H9 (cell line): ENCODE results near the gene CDKAL1. TPM values are rescaled to one million over a fixed set of nuclear protein-coding genes. Genes with fewer than 3 reads are reported as not detected.

Experiments used
- DNase-seq: peaks from one replicate; pipeline ENCODE4 v3.0.0-alpha.2; 2017
- H2AFZ ChIP-seq: one replicate; pipeline ENCODE4 v1.6.1; 2013; ENCODE audit warnings: mild to moderate bottlenecking, low read length, control low read depth, moderate library complexity
- H2AK5ac ChIP-seq: 2 replicates; pipeline ENCODE4 v1.6.1; 2013; ENCODE audit warnings: low read length, control low read depth, mixed read lengths; ENCODE audit not compliant: insufficient read length
- H2BK120ac ChIP-seq: one replicate; pipeline ENCODE4 v1.6.1; 2013; ENCODE audit warnings: low read depth, mild to moderate bottlenecking, low read length, control low read depth, inconsistent platforms; ENCODE audit not compliant: poor library complexity, severe bottlenecking
- H2BK12ac ChIP-seq: 2 replicates; pipeline ENCODE4 v1.6.1; 2013; ENCODE audit warnings: low read length, control low read depth, mixed read lengths, low read depth; ENCODE audit not compliant: insufficient read length
- H2BK15ac ChIP-seq: 2 replicates; pipeline ENCODE4 v1.6.1; 2013; ENCODE audit warnings: low read depth, low read length, control low read depth
- H2BK20ac ChIP-seq: one replicate; pipeline ENCODE4 v1.6.1; 2013; ENCODE audit warnings: low read depth, mild to moderate bottlenecking, low read length, control low read depth, inconsistent platforms; ENCODE audit not compliant: poor library complexity, severe bottlenecking
- H2BK5ac ChIP-seq: 2 replicates; pipeline ENCODE4 v1.6.1; 2013; ENCODE audit warnings: low read length, control low read depth, mixed read lengths; ENCODE audit not compliant: insufficient read length
- H3K14ac ChIP-seq: 2 replicates; pipeline ENCODE4 v1.6.1; 2013; ENCODE audit warnings: low read length, control low read depth; ENCODE audit not compliant: insufficient read depth
- H3K18ac ChIP-seq: 2 replicates; pipeline ENCODE4 v1.6.1; 2013; ENCODE audit warnings: low read depth, mild to moderate bottlenecking, mixed read lengths, low read length, control low read depth; ENCODE audit not compliant: insufficient read length
- H3K23ac ChIP-seq: 2 replicates; pipeline ENCODE4 v1.6.1; 2013; ENCODE audit warnings: low read length, control low read depth, mixed read lengths, low read depth; ENCODE audit not compliant: insufficient read length
- H3K23me2 ChIP-seq: 2 replicates; pipeline ENCODE4 v1.6.1; 2013; ENCODE audit warnings: low read depth, mild to moderate bottlenecking, mixed read lengths, low read length, control low read depth; ENCODE audit not compliant: insufficient read length, poor library complexity, severe bottlenecking
- H3K27ac ChIP-seq: 2 replicates; pipeline ENCODE4 v1.5.1; 2013; ENCODE audit warnings: low read length, control low read depth, mixed read lengths, low read depth; ENCODE audit not compliant: insufficient read length
- H3K27me3 ChIP-seq: 2 replicates; pipeline ENCODE4 v1.6.1; 2013; ENCODE audit warnings: low read length, control low read depth, inconsistent platforms; ENCODE audit not compliant: insufficient read depth
- H3K4ac ChIP-seq: 2 replicates; pipeline ENCODE4 v1.6.1; 2013; ENCODE audit warnings: low read depth, mild to moderate bottlenecking, control low read depth, inconsistent platforms, low read length, moderate library complexity
- H3K4me1 ChIP-seq: 2 replicates; pipeline ENCODE4 v1.6.1; 2013; ENCODE audit warnings: low read length, control low read depth, inconsistent platforms; ENCODE audit not compliant: insufficient read depth
- H3K4me2 ChIP-seq: 2 replicates; pipeline ENCODE4 v1.6.1; 2013; ENCODE audit warnings: low read length, control low read depth, mixed read lengths; ENCODE audit not compliant: insufficient read length, insufficient read depth
- H3K56ac ChIP-seq: 2 replicates; pipeline ENCODE4 v1.6.1; 2013; ENCODE audit warnings: low read depth, mild to moderate bottlenecking, mixed read lengths, low read length, control low read depth; ENCODE audit not compliant: insufficient read length
- H3K79me1 ChIP-seq: 2 replicates; pipeline ENCODE4 v1.6.1; 2013; ENCODE audit warnings: low read depth, mild to moderate bottlenecking, moderate library complexity, low read length, control low read depth, inconsistent platforms; ENCODE audit not compliant: insufficient read depth, poor library complexity, severe bottlenecking
- H3K79me2 ChIP-seq: 2 replicates; pipeline ENCODE4 v1.6.1; 2013; ENCODE audit warnings: low read length, control low read depth, inconsistent platforms; ENCODE audit not compliant: insufficient read depth
- H3K9ac ChIP-seq: 2 replicates; pipeline ENCODE4 v1.6.1; 2013; ENCODE audit warnings: low read length, control low read depth, mixed read lengths; ENCODE audit not compliant: insufficient read length; ENCODE audit errors: extremely low read depth
- H3K9me3 ChIP-seq: one replicate; pipeline ENCODE4 v1.6.1; 2013; ENCODE audit warnings: low read depth, low read length, inconsistent platforms; ENCODE audit not compliant: control insufficient read depth
- H3T11ph ChIP-seq: one replicate; pipeline ENCODE4 v1.6.1; 2013; ENCODE audit warnings: mild to moderate bottlenecking, low read length, control low read depth, inconsistent platforms
- H4K20me1 ChIP-seq: one replicate; pipeline ENCODE4 v1.6.1; 2013; ENCODE audit not compliant: control insufficient read depth, insufficient read length, insufficient read depth
- H4K5ac ChIP-seq: 2 replicates; pipeline ENCODE4 v1.6.1; 2013; ENCODE audit warnings: low read depth, mild to moderate bottlenecking, mixed read lengths, low read length, control low read depth; ENCODE audit not compliant: insufficient read length
- H4K8ac ChIP-seq: replicated peaks from 2 replicates; pipeline ENCODE4 v1.6.1; 2013; ENCODE audit warnings: low read length, control low read depth, mixed read lengths, low read depth; ENCODE audit not compliant: insufficient read length
- H4K91ac ChIP-seq: 2 replicates; pipeline ENCODE4 v1.6.1; 2013; ENCODE audit warnings: low read depth, mild to moderate bottlenecking, moderate library complexity, mixed read lengths, low read length, control low read depth; ENCODE audit not compliant: insufficient read length
- H3K27ac Mint-ChIP-seq, 3 experiments: 2 replicates in 2 of 3; 3 replicates in 1 of 3; pipeline ENCODE4 v1.8.0; 2020 to 2021; ENCODE audit warnings: mixed read lengths in 3 of 3, mild to moderate bottlenecking in 1 of 3, moderate library complexity in 1 of 3
- H3K27me3 Mint-ChIP-seq: 2 replicates; pipeline ENCODE4 v1.8.0; 2021; ENCODE audit warnings: low read depth, mild to moderate bottlenecking, moderate library complexity, mixed read lengths
- H3K36me3 Mint-ChIP-seq, 3 experiments: 2 replicates in 2 of 3; 3 replicates in 1 of 3; pipeline ENCODE4 v1.8.0; 2020 to 2021; ENCODE audit warnings: low read depth in 3 of 3, mixed read lengths in 3 of 3; ENCODE audit not compliant: insufficient read depth in 1 of 3
- H3K4me1 Mint-ChIP-seq, 2 experiments: 2 replicates each; pipeline ENCODE4 v1.8.0; 2020; ENCODE audit warnings: mixed read lengths in 2 of 2
- H3K4me3 Mint-ChIP-seq, 2 experiments: 2 replicates in 1 of 2; 3 replicates in 1 of 2; pipeline ENCODE4 v1.8.0; 2020 to 2021; ENCODE audit warnings: mild to moderate bottlenecking in 2 of 2, mixed read lengths in 2 of 2, moderate library complexity in 1 of 2
- H3K9me3 Mint-ChIP-seq, 2 experiments: 2 replicates in 1 of 2; 3 replicates in 1 of 2; pipeline ENCODE4 v1.8.0; 2020; ENCODE audit warnings: mild to moderate bottlenecking in 2 of 2, mixed read lengths in 2 of 2, moderate library complexity in 1 of 2
- CTCF ChIP-seq: fragments of 200-600 bp; sonication (generic); conservative IDR thresholded peaks from 3 replicates; pipeline ENCODE4 v1.8.0; 2021; ENCODE audit warnings: antibody characterized with exemption, mild to moderate bottlenecking
- WGBS: extraction: QIAGEN DNeasy Blood & Tissue Kit; methylation state at CpG from one replicate; pipeline ENCODE4 v1.1.7; 2013; ENCODE audit warnings: missing lambda C conversion rate, low lambda C conversion rate, mixed read lengths; ENCODE audit not compliant: insufficient read length; ENCODE audit errors: extremely low coverage; 5-methylcytosine and 5-hydroxymethylcytosine counted together
- total RNA-seq: library from RNA; stranded (reverse); gene quantifications from 2 replicates; pipeline ENCODE4 v1.2.1, GENCODE V29; 2021

CDKAL1 gene
- total RNA-seq, 1 experiment from 2014 or later = 23.0 TPM

- no peak overlapping the region for H3K4ac ChIP-seq
- no peak overlapping the region for H2BK20ac ChIP-seq
- H3K23ac ChIP-seq = no peak overlapping the region
- WGBS = no CpG with 5 or more reads among the region's 4 CpGs
- H4K5ac ChIP-seq = no peak overlapping the region
- no peak overlapping the region for H2BK5ac ChIP-seq
- H3K9me3 ChIP-seq = peaks cover 5% of the 10 kb centered on the region
- DNase-seq = no peak
- H3K56ac ChIP-seq = no peak overlapping the region
- no peak overlapping the region for H2BK12ac ChIP-seq
- no peak overlapping the region for H3K14ac ChIP-seq
- Mint-ChIP-seq H3K36me3 (peaks cover 12 to 16% (median 14%) of the 10 kb centered on the region in 3 experiments), H3K9me3 (peaks cover 11 to 13% of the 10 kb centered on the region in 2 experiments), H3K4me1 (peaks cover 11 to 13% of the 10 kb centered on the region in 2 experiments), H3K4me3 (no peak overlapping the region), H3K27ac (no peak overlapping the region), H3K27me3 (no peaks in the 10 kb centered on the region)
- no peaks in the 10 kb centered on the region for H3K79me1 ChIP-seq
- no peak overlapping the region for H3K9ac ChIP-seq
- no peaks in the 10 kb centered on the region for H3K4me1 ChIP-seq
- H3K27me3 ChIP-seq = no peaks in the 10 kb centered on the region
- no peaks in the 10 kb centered on the region for H3K23me2 ChIP-seq
- H2BK15ac ChIP-seq = no peak overlapping the region
- no peak overlapping the region for H3K4me2 ChIP-seq
- no peak for TF ChIP-seq CTCF
- no peak overlapping the region for H4K91ac ChIP-seq
- no peaks in the 10 kb centered on the region for H4K20me1 ChIP-seq
- no peak overlapping the region for H4K8ac ChIP-seq
- H3K79me2 ChIP-seq = no peaks in the 10 kb centered on the region; the same call in 1 of the 2 replicates
- no peak overlapping the region for H3K18ac ChIP-seq
- no peak overlapping the region for H2BK120ac ChIP-seq
- no peak overlapping the region for H2AK5ac ChIP-seq
- no peak overlapping the region for H3K27ac ChIP-seq
- no peak overlapping the region for H2AFZ ChIP-seq
- H3T11ph ChIP-seq = no peak overlapping the region
These were observed 641.9 kb downstream of the CDKAL1 start for GRCh38 chr6:21176197-21176596.
